Skeletal muscle tissue (tissue), 4 donors: Measurements from ENCODE around the gene NUCB2. TPM values are rescaled to one million over a fixed set of nuclear protein-coding genes. Genes with fewer than 3 reads are reported as not detected.

Source experiments
- H3K27ac ChIP-seq: one replicate; pipeline ENCODE4 v1.7.0; 2013; ENCODE audit warnings: mild to moderate bottlenecking, low read depth, low read length, inconsistent platforms
- H3K27me3 ChIP-seq, 3 donors: one replicate each; pipeline ENCODE4 v1.7.0; 2013; ENCODE audit warnings: low read length in 3 of 3; ENCODE audit not compliant: control insufficient read depth in 3 of 3, insufficient read depth in 3 of 3
- H3K36me3 ChIP-seq, 3 donors: one replicate each; pipeline ENCODE4 v1.7.0; 2013; ENCODE audit warnings: low read length in 3 of 3; ENCODE audit not compliant: control insufficient read depth in 3 of 3, insufficient read depth in 3 of 3
- H3K4me1 ChIP-seq, 3 donors: one replicate each; pipeline ENCODE4 v1.7.0; 2013; ENCODE audit warnings: low read length in 3 of 3, mild to moderate bottlenecking in 3 of 3; ENCODE audit not compliant: control insufficient read depth in 3 of 3, insufficient read depth in 3 of 3
- H3K4me3 ChIP-seq, 3 donors: one replicate each; pipeline ENCODE4 v1.7.0; 2013; ENCODE audit warnings: low read length in 3 of 3
- H3K9ac ChIP-seq, 3 donors: one replicate each; pipeline ENCODE4 v1.7.0; 2013; ENCODE audit warnings: low read length in 3 of 3, mild to moderate bottlenecking in 3 of 3, moderate library complexity in 2 of 3, low read depth in 1 of 3
- H3K9me3 ChIP-seq, 3 donors: one replicate each; pipeline ENCODE4 v1.7.0; 2013; ENCODE audit warnings: low read length in 3 of 3; ENCODE audit not compliant: control insufficient read depth in 3 of 3
- total RNA-seq: library from RNA; depleted of rRNA; stranded (reverse); fragments of >200 nt; gene quantifications from one replicate; pipeline ENCODE4 v1.2.3, GENCODE V29; 2014
- donor health status: Osteomylitis.

The NUCB2 gene
- total RNA-seq, 1 donor from 2014 or later, result 24.0 TPM

DNA sequence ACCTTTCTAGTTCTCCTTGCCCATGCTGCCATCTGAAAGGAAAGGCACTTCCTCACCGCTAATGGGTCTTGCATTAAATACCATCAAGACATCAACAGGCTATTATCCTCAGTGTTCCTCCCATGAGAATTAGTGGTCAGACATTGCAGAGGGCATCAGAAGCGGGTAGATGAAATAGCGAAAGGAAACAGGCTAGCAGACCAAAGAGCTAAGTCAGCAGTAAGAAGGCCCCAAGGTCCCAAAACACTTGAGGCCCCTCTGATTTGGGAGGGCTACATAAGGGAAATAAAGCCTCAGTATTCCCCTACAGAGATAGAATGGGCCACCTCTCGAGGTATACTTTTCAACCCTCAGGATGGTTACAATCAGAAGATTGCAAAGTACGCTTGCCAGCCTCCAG lies 99.0 kb downstream of the NUCB2 start:
- Histone ChIP-seq H3K9ac (no peak overlapping the region), H3K27ac (no peak overlapping the region), H3K4me3 (no peak overlapping the region), H3K36me3 (peaks cover 2 to 20% (median 15%) of the 10 kb centered on the region in 3 donors), H3K4me1 (peaks cover 4 to 31% (median 18%) of the 10 kb centered on the region in 3 donors), H3K9me3 (peaks cover 3 to 24% (median 5%) of the 10 kb centered on the region in 3 donors), H3K27me3 (no peaks in the 10 kb centered on the region)

DNA sequence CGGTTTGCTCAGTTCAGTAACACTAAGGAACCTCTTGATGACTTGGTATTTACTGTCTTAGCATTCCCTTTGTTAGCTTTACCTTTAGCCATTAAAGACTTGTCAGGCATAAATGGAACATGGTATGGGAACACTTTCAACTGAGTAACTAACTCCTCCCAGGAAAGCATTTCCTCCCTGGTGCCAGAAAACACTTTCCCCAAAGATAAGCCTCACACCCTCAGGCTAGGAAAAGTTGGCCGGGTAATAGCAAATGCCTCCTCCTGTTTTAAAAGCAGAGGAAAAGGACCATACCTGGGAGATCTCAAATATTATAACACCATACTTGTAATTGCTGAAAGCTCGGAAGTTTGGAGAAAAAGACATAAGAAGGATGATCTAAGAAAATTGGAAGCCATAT lies 100.0 kb downstream of the NUCB2 start:
- Histone ChIP-seq H3K27me3 (no peaks in the 10 kb centered on the region), H3K4me1 (peaks cover 4 to 38% (median 25%) of the 10 kb centered on the region in 3 donors), H3K9ac (no peak overlapping the region), H3K27ac (no peak overlapping the region), H3K9me3 (peaks cover 2 to 18% (median 3%) of the 10 kb centered on the region in 3 donors), H3K4me3 (no peak overlapping the region), H3K36me3 (peaks cover 2 to 16% (median 13%) of the 10 kb centered on the region in 3 donors)

DNA sequence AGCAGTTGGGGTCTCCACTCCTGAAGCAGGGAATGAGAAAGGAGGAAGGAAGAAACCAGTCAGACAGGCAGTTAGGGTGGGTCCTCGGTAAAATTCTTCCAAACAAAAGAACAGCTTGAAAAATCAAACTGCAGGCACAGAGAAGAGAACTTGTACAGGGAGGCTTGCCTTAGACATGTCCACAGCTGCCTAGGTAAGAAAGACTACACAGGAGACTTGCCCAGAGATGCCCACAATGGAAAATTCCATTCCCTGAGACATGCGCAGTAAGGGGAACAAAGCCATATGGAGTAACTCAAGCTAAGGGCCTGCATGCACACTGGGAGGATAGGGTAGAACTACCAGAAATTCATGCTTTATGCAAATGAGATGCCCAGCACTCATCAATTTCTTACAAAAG lies 102.1 kb downstream of the NUCB2 start:
- Histone ChIP-seq H3K4me1 (peaks cover 9 to 59% (median 44%) of the 10 kb centered on the region in 3 donors), H3K9ac (no peak overlapping the region), H3K27me3 (no peaks in the 10 kb centered on the region), H3K36me3 (peaks cover 2 to 4% (median 4%) of the 10 kb centered on the region in 3 donors), H3K27ac (no peak overlapping the region), H3K4me3 (no peak overlapping the region), H3K9me3 (peaks cover 0 to 2% (median 0%) of the 10 kb centered on the region in 3 donors)

DNA sequence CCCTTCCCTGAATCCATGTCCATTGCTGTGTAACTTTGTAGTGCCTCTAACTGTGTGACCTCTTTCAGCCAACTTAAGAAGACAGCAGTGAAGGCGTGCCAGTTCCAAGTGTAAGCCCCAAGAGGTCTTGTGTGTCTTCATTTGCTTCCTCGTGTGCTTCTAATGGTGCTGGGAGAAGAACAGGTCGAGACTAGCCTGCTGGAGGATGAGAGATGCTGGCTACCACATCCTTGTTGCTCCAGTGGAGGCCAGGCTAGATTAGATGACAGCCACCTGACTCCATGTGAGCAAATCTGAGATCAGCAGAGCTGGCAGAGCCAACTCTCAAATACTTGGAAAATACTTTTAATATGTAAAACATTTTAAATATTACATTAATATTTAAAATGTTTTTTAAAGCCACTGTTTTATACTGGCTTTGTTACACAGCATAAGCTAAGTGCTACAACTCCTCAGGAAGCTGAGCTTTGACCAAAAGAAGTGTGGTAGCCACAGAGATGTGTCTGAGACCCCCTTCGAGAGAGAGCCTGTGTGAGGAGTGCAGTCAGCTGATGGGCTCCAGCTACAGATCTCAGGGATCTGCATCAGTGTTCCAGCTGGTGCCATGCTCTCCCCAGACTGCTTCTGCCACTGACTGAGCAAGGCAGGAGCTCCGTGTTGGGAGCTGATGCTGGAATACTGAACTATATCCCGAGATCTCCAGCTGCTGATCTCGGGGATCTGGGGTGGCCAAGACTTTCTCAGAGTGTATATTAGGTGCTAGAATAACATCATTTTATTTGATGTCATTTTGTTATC lies 103.0 kb downstream of the NUCB2 start:
- H3K27me3 ChIP-seq, result no peaks in the 10 kb centered on the region
- no peak overlapping the region for H3K27ac ChIP-seq
- H3K9ac ChIP-seq, result peak overlapping the region in 1 of 3 donors; percentile 36
- H3K4me3 ChIP-seq, result no peak overlapping the region
- peaks cover 0 to 2% (median 0%) of the 10 kb centered on the region in 3 donors for H3K9me3 ChIP-seq
- peaks cover 16 to 68% (median 54%) of the 10 kb centered on the region in 3 donors for H3K4me1 ChIP-seq
- H3K36me3 ChIP-seq, result peaks cover 3 to 4% (median 4%) of the 10 kb centered on the region in 3 donors

GRCh38 chr11:17381156-17381555 lies 104.6 kb downstream of the NUCB2 start:
- Histone ChIP-seq H3K9me3 (peaks cover 0 to 2% (median 0%) of the 10 kb centered on the region in 3 donors), H3K9ac (no peak overlapping the region), H3K27me3 (no peaks in the 10 kb centered on the region), H3K4me3 (no peak overlapping the region), H3K36me3 (peaks cover 4 to 7% (median 4%) of the 10 kb centered on the region in 3 donors), H3K4me1 (peaks cover 28 to 75% (median 64%) of the 10 kb centered on the region in 3 donors), H3K27ac (peak overlapping the region; percentile 11)

Other genes starting within 250 kb of the NUCB2 start
- gene RPS13, start 199.1 kb upstream of the NUCB2 start, total RNA-seq, result 3,269 TPM
- 19.3 TPM for gene PIK3C2A, start 68.8 kb upstream of the NUCB2 start, total RNA-seq
- gene NCR3LG1, start 75.1 kb downstream of the NUCB2 start, total RNA-seq, result 0.52 TPM
- gene KCNJ11, start 111.9 kb downstream of the NUCB2 start, total RNA-seq, result 28.2 TPM
- gene ABCC8, start 200.1 kb downstream of the NUCB2 start, total RNA-seq, result 3.7 TPM